ENCODE measurements around the gene BARX2.

BARX2 gene

DNA sequence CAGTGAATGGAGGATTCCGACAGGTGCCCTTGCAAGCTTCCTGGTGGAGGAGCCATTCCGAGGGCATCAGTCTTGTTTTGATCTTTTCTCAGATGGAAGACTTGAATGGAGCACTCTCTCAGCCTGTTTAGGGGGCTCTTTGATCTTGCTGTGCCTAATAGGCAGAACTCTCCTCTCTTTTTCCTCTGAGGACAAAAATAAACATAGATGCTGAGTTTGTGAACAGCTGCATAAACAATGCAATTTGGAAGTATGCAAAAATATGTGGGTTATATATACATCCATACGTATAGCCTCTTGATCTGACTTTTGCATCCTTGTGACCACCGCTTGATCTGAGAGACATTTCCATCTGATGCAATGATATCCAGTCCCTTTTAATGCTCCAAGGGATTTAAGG lies 29.1 kb downstream of the BARX2 start:
- no peak overlapping the region for H2AFZ ChIP-seq (ENCODE audit: low read depth, low read length)
- no peaks in the 10 kb centered on the region for H3K4me1 ChIP-seq (ENCODE audit: insufficient read depth, low read length)
- DNase-seq (no peak), ATAC-seq (ENCODE audit: insufficient read depth, low read depth) (no peak)
- no peaks in the 10 kb centered on the region for H3K79me2 ChIP-seq (ENCODE audit: insufficient read depth, low read length)
- H3K9ac ChIP-seq (ENCODE audit: low read depth, low read length), result no peak overlapping the region
- TF ChIP-seq EZH2 (IDR thresholded peaks at IDR 0.05; ENCODE audit: borderline replicate concordance, low read depth, low read length, severe bottlenecking), result no peak
- TF ChIP-seq, protein P1, sequence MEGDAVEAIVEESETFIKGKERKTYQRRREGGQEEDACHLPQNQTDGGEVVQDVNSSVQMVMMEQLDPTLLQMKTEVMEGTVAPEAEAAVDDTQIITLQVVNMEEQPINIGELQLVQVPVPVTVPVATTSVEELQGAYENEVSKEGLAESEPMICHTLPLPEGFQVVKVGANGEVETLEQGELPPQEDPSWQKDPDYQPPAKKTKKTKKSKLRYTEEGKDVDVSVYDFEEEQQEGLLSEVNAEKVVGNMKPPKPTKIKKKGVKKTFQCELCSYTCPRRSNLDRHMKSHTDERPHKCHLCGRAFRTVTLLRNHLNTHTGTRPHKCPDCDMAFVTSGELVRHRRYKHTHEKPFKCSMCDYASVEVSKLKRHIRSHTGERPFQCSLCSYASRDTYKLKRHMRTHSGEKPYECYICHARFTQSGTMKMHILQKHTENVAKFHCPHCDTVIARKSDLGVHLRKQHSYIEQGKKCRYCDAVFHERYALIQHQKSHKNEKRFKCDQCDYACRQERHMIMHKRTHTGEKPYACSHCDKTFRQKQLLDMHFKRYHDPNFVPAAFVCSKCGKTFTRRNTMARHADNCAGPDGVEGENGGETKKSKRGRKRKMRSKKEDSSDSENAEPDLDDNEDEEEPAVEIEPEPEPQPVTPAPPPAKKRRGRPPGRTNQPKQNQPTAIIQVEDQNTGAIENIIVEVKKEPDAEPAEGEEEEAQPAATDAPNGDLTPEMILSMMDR (IDR thresholded peaks at IDR 0.05; ENCODE audit: borderline replicate concordance, extremely low read depth, low read length, poor library complexity, severe bottlenecking), result no peak
- H4K20me1 ChIP-seq (ENCODE audit: insufficient read depth, low read length), result no peaks in the 10 kb centered on the region
- H3K9me3 ChIP-seq (ENCODE audit: insufficient read depth, low read length, severe bottlenecking), result no peaks in the 10 kb centered on the region
- peaks cover 19% of the 10 kb centered on the region for H3K27me3 ChIP-seq (ENCODE audit: insufficient read depth, low read length, poor library complexity)
- no peak overlapping the region for H3K27ac ChIP-seq (ENCODE audit: low read length)
- H3K4me2 ChIP-seq (ENCODE audit: insufficient read depth, low read length), result no peak overlapping the region
- no peak overlapping the region for H3K4me3 ChIP-seq (ENCODE audit: low read depth in 1 of 2, low read length in 2 of 2)
- no peaks in the 10 kb centered on the region for H3K36me3 ChIP-seq (ENCODE audit: insufficient read depth, low read length)

GRCh38 chr11:129408865-129409444 lies 33.3 kb downstream of the BARX2 start:
- Histone ChIP-seq H3K79me2 (ENCODE audit: insufficient read depth, low read length) (no peaks in the 10 kb centered on the region), H3K9me3 (ENCODE audit: insufficient read depth, low read length, severe bottlenecking) (no peaks in the 10 kb centered on the region), H4K20me1 (ENCODE audit: insufficient read depth, low read length) (no peaks in the 10 kb centered on the region), H3K27ac (ENCODE audit: low read length) (no peak overlapping the region), H2AFZ (ENCODE audit: low read depth, low read length) (no peak overlapping the region), H3K9ac (ENCODE audit: low read depth, low read length) (no peak overlapping the region), H3K4me3 (ENCODE audit: low read depth in 1 of 2, low read length in 2 of 2) (no peak overlapping the region), H3K4me1 (ENCODE audit: insufficient read depth, low read length) (no peaks in the 10 kb centered on the region), H3K4me2 (ENCODE audit: insufficient read depth, low read length) (no peak overlapping the region), H3K27me3 (ENCODE audit: insufficient read depth, low read length, poor library complexity) (peaks cover 23% of the 10 kb centered on the region), H3K36me3 (ENCODE audit: insufficient read depth, low read length) (no peaks in the 10 kb centered on the region)
- ATAC-seq (ENCODE audit: insufficient read depth, low read depth), result no peak
- DNase-seq, result no peak
- TF ChIP-seq, protein P1 (IDR thresholded peaks at IDR 0.05; ENCODE audit: borderline replicate concordance, extremely low read depth, low read length, poor library complexity, severe bottlenecking), result no peak
- TF ChIP-seq EZH2 (IDR thresholded peaks at IDR 0.05; ENCODE audit: borderline replicate concordance, low read depth, low read length, severe bottlenecking), result no peak

- no peak overlapping the region for H3K9ac ChIP-seq (ENCODE audit: low read depth, low read length)
- no peaks in the 10 kb centered on the region for H4K20me1 ChIP-seq (ENCODE audit: insufficient read depth, low read length)
- H3K36me3 ChIP-seq (ENCODE audit: insufficient read depth, low read length), result no peaks in the 10 kb centered on the region
- no peak overlapping the region for H3K4me2 ChIP-seq (ENCODE audit: insufficient read depth, low read length)
- TF ChIP-seq, protein P1 (IDR thresholded peaks at IDR 0.05; ENCODE audit: borderline replicate concordance, extremely low read depth, low read length, poor library complexity, severe bottlenecking), result no peak
- no peak for TF ChIP-seq EZH2 (IDR thresholded peaks at IDR 0.05; ENCODE audit: borderline replicate concordance, low read depth, low read length, severe bottlenecking)
- ATAC-seq (ENCODE audit: insufficient read depth, low read depth) (no peak), DNase-seq (no peak)
- H2AFZ ChIP-seq (ENCODE audit: low read depth, low read length), result no peak overlapping the region
- no peaks in the 10 kb centered on the region for H3K79me2 ChIP-seq (ENCODE audit: insufficient read depth, low read length)
- peaks cover 23% of the 10 kb centered on the region for H3K27me3 ChIP-seq (ENCODE audit: insufficient read depth, low read length, poor library complexity)
- H3K4me3 ChIP-seq (ENCODE audit: low read depth in 1 of 2, low read length in 2 of 2), result no peak overlapping the region
- H3K9me3 ChIP-seq (ENCODE audit: insufficient read depth, low read length, severe bottlenecking), result no peaks in the 10 kb centered on the region
- no peak overlapping the region for H3K27ac ChIP-seq (ENCODE audit: low read length)
- H3K4me1 ChIP-seq (ENCODE audit: insufficient read depth, low read length), result no peaks in the 10 kb centered on the region
Observed at GRCh38 chr11:129410395-129410960, 34.8 kb downstream of the BARX2 start.
